GM18868 (cell line): ENCODE results near the gene OST4.

Source experiments
- ATAC-seq: cut with Tn5 transposase; IDR thresholded peaks from one replicate; pipeline ENCODE4 v1.9.1; 2021; ENCODE audit warnings: mild to moderate bottlenecking, moderate library complexity; ENCODE audit not compliant: unreplicated experiment

OST4 gene

DNA sequence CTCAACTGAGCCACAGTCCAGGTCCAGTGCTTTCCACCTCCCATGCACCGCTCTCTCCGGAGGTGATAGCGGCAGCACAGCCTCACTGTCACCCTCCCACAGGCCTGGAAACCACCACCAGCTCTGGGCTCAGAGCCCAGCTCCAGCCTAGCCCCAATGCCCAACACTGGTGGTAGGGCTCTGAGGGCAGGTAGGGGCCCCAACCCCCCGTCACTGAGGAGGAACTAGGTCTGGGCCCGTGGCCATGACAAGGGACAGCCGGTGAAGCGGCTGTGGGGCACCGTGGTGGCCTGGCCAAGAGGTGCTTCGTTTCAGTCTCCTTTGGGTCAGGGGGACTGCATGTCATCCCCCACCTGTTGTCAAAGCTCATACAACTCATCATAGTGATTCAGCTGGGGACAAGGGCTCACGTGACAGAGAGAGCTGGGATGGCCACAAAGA lies 44.2 kb downstream of the OST4 start:
- no peak for ATAC-seq

DNA sequence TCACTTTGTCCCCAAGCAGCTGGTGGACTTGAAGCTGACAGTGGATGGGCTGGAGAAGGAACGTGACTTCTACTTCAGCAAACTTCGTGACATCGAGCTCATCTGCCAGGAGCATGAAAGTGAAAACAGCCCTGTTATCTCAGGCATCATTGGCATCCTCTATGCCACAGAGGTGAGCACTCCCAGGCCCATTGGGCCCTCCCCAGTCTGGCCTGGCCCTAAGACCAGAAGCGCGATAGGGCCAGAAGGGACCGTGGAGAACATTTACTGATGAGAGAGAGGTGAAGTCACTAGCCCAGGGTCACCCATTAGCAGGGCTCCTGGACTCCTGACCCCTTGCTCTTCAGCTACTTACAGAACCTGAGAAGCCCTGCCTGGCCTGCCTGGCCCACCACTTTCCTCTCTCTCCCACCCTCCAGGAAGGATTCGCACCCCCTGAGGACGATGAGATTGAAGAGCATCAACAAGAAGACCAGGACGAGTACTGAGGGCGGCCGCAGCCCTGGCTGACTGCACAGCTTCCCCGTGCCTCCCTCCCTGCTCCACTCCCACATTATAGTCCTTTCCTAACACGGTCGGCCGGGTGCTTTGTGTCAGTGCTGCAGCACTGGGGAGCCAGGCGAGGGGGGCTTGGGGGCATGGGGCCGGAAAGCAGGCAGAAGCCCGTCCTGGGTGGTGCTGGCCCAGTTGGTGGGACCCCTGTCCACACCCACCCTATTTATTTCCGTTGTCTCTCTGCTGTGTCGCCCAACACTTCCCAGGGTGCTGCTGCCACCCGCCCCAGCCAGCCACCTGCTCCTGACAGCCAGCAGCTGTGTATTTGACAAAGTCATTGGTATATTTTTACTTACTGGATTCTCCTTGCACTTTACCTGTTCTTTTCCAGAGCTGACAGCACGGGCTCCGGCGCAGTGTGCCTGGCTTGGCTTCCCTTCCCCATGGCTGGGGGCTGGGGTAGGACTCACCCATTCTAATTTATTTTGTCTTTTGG lies 45.3 kb downstream of the OST4 start:
- no peak for ATAC-seq

DNA sequence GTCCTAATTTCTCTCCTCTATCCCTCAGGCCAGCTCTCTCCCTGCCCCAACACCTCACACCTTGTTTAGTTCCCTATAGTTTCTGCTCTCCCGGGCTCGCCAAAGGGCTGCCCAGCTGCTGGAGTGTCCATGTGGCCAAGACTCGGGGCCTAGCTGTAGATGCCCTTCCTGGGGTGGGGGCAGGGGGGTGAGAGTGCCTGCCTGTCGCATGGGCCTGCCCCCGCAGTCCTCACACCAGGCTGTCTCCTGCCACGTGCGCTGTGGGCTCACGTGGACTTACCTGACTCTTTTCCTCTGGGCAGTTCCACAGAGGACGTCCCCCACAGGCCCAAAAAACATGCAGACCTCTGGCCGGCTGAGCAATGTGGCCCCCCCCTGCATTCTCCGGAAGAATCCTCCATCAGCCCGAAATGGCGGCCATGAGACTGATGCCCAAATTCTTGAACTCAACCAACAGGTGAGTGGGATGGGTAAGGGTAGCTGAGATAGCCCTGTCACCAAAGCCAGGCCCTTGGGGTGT lies 46.1 kb downstream of the OST4 start:
- no peak for ATAC-seq

DNA sequence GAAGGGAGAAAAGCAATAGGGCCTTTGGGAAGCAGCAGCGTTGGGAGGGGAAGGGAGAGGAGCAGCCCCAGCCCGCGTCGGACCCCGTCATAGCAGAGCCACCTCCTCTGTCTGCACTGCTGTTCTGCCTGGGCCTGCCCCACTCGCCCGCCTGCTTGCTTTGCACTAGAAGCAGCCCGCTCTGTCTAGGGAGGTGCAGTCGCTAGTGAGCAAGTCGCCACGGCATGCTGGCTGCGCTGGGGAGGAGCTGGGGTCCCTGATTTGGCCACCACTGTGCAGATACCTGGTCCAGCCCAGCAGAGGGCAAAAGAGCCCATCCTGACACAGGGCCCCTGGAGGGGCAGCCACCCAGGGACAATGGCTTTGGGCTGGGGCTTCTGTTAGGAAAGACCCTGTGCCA lies 46.6 kb downstream of the OST4 start:
- no peak for ATAC-seq

DNA sequence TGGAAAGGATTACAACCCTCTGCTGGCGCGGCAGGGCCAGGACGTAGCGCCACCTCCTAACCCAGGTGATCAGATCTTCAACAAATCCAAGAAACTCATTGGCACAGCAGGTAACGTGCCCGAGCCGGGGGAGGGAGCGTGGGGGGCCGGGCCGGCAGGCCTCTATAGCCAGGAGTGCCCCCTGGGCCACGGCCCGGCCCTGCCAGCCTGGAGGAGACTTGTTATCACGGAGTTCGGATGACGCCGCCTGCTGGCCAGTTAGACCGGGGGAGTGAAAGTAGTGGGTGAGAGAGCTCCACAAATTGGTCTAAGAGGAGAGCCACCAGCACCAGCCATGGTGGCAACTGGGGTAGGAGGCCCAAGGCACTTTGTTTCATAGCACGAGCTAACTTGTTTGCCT lies 47.3 kb downstream of the OST4 start:
- no peak for ATAC-seq

DNA sequence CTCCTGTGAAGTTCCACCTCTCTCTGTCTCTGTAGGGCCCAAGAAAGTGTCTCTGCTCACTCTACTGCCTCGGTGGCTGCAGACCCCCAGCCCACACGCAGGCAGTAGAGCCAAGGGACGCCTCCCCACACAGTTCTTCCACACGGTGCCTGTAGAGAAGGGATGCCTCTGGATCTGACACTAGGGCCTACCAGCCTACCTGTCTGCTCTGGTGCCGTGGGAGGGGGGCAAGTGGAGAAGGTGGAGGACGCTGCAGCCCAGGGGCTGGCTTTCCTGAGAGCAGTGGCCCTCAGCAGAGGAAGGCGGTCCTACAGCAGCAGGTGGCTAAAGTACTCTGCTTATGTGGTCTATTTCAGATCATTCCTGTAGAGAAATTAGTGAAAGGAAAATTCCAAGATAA lies 47.7 kb downstream of the OST4 start:
- no peak for ATAC-seq

DNA sequence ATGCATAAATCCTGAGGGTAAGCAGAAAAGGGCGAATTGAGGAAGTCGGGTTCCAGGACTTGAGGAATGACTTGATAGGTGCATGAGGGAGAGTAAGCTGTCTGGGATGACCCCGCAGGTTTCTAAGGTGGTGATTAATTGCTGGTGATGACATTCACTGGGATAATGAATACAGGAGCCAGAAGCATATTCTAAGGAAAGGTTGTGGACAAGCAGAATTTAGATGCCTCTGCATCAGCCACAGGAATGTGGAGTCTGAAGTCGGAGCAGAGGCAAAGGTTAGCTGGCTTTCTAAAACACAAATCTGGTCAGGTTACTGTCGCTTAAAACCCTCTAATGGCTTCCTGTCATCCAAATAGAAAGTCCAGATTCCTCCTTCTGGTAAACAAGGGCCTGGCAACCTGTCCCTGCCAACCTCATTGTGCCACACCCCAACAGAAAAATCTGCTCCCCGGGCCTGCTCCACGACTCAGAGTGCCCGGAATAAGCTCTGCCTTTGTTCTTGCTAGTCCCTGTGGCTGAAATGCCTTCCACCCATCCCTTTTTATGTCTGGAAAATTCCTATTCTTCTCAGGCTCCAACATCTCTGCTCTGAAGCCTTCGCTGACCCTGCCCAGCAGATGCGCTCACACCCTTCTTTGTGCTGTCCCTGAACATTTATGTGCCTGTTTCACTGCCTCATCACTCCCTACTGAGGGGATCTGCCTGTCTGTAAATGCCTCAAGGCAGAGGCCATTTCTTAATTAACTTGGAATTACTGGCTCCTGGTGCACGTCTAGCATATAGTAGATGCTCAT lies 50.0 kb downstream of the OST4 start:
- no peak for ATAC-seq
